ENCODE data around the gene CRTC3.

Gene CRTC3, protein sequence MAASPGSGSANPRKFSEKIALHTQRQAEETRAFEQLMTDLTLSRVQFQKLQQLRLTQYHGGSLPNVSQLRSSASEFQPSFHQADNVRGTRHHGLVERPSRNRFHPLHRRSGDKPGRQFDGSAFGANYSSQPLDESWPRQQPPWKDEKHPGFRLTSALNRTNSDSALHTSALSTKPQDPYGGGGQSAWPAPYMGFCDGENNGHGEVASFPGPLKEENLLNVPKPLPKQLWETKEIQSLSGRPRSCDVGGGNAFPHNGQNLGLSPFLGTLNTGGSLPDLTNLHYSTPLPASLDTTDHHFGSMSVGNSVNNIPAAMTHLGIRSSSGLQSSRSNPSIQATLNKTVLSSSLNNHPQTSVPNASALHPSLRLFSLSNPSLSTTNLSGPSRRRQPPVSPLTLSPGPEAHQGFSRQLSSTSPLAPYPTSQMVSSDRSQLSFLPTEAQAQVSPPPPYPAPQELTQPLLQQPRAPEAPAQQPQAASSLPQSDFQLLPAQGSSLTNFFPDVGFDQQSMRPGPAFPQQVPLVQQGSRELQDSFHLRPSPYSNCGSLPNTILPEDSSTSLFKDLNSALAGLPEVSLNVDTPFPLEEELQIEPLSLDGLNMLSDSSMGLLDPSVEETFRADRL

GRCh38 chr15:90529371-90530249 is at the start of gene CRTC3:
TSS of gene CRTC3 (plus strand) at chr15:90529923. CDS start at chr15:90530072, 149 bp downstream.
- in situ Hi-C loops (cut with MboI; ENCODE audit: low sequenced_read_pairs), result no loop called here

DNA sequence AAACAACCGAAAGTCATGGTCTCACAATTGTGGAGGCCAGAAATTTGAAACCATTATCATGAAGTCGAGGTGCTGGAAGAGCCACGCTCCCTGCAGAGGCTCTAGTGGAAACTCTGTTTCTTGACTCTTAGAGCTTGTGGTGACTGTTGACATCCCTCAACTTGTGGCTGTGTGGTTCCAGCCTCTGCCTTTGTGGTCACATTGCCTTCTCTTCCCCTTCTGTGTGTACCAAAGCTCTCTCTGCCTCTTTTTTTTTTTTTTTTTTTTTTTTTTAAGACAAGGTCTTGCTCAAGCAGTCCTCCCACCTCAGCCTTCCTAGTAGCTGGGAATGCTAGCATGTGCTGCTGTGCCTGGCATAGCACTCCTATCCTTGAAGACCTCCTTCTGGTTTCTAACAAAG is 48.7 kb upstream of the CRTC3 start:
- in situ Hi-C loops (cut with MboI; ENCODE audit: low sequenced_read_pairs), result no loop called here

GRCh38 chr15:90482124-90483011 is 47.4 kb upstream of the CRTC3 start:
- in situ Hi-C loops (cut with MboI; ENCODE audit: low sequenced_read_pairs), result no loop called here

- in situ Hi-C loops (cut with MboI; ENCODE audit: low sequenced_read_pairs), result no loop called here
Observed at GRCh38 chr15:90483012-90483307, 46.8 kb upstream of the CRTC3 start.

- in situ Hi-C loops (cut with MboI; ENCODE audit: low sequenced_read_pairs), result no loop called here
Observed at GRCh38 chr15:90483637-90484036, 46.1 kb upstream of the CRTC3 start.

DNA sequence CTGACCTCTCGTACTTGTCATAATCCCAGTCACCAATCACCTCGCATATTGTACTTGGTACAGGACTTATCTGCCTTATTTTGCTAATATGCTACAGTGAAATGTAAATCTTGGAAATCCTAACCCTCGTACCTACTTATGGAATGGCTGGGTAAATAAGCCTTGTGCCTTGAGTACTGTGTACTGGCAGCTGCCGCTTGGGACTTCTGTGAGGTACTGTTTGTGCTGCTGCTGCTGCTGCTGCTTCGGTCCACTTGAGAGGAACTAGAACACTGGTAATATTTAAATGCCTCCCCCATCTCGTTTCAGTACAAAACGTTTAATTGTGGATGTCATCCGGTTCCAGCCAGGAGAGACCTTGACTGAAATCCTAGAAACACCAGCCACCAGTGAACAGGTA is 42.5 kb upstream of the CRTC3 start:
- in situ Hi-C loops (cut with MboI; ENCODE audit: low sequenced_read_pairs), result no loop called here

GRCh38 chr15:90489514-90489913 is 40.2 kb upstream of the CRTC3 start:
- in situ Hi-C loops (cut with MboI; ENCODE audit: low sequenced_read_pairs), result no loop called here

- in situ Hi-C loops (cut with MboI; ENCODE audit: low sequenced_read_pairs), result no loop called here
Observed at GRCh38 chr15:90489944-90490343, 39.8 kb upstream of the CRTC3 start.

- in situ Hi-C loops (cut with MboI; ENCODE audit: low sequenced_read_pairs), result no loop called here
Observed at GRCh38 chr15:90493647-90494046, 36.1 kb upstream of the CRTC3 start.

GRCh38 chr15:90495067-90495466 is 34.7 kb upstream of the CRTC3 start:
- in situ Hi-C loops (cut with MboI; ENCODE audit: low sequenced_read_pairs), result no loop called here

DNA sequence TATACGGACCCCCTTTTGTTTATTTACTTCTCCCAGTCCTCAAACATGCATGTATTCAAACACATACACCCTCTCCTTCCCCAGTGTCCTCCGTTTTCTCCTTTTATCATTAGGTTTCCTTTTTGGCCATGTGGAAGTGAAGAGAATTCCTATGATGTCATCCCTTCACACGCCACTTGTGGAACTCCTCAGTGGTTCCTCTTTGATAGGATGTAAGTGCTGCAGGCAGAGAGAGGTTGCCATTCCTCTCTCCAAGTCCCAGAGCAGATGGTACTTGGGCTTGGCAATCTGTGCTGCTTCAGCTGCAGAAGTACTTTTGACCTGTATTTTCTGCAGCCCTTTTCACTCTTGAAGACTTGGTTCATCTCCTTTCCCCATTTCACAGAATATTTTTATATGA is 32.9 kb upstream of the CRTC3 start:
- in situ Hi-C loops (cut with MboI; ENCODE audit: low sequenced_read_pairs), result no loop called here

DNA sequence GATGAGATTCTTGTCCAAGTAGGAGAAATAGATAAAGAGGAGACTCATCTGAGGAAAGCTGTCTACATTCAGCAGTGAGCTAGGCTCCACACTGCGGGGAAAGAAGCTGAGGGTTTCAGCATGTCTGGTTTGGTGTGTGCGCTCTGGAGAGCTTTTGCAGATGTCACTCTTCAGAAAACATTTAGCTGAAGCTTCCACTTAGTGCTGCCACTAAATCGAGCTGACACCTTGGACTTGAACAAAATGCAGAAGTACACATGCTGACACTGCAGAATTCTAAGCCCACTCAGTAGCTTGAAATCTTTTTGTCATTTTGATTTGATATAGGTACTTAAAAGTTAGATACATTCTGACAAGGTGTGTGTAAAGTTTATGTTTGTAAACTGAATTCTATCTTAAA is 32.3 kb upstream of the CRTC3 start:
- in situ Hi-C loops (cut with MboI; ENCODE audit: low sequenced_read_pairs), result no loop called here

- in situ Hi-C loops (cut with MboI; ENCODE audit: low sequenced_read_pairs), result no loop called here
Observed at GRCh38 chr15:90497912-90498311, 31.8 kb upstream of the CRTC3 start.

DNA sequence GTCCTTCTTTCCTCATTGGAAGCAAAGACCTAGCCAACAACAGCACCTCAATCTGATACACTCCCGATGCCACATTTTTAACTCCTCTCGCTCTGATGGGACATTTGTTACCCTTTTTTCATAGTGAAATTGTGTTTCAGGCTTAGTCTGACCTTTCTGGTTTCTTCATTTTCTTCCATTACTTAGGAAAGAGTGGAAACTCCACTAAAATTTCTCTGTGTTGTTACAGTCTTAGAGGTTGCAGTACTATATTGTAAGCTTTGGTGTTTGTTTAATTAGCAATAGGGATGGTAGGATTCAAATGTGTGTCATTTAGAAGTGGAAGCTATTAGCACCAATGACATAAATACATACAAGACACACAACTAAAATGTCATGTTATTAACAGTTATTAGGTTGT is 29.6 kb upstream of the CRTC3 start:
- in situ Hi-C loops (cut with MboI; ENCODE audit: low sequenced_read_pairs), result loop anchor here (25.0 kb wide), 1 partner anchor 387 kb away; the partner anchor contains the start of gene FES

GRCh38 chr15:90501898-90502297 is 27.8 kb upstream of the CRTC3 start:
- in situ Hi-C loops (cut with MboI; ENCODE audit: low sequenced_read_pairs), result loop anchor here (25.0 kb wide), 1 partner anchor 385 kb away; the partner anchor contains the start of gene FES

DNA sequence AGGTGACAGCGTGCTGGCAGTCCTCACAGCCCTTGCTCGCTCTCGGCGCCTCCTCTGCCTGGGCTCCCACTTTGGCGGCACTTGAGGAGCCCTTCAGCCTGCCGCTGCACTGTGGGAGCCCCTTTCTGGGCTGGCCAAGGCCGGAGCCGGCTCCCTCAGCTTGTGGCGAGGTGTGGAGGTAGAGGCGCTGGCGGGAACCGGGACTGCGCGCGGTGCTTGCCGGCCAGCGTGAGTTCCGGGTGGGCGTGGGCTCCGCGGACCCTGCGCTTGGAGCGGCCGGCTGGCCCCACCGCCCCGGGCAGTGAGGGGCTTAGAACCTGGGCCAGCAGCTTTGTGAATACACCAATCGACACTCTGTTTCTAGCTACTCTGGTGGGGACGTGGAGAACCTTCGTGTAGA is 18.9 kb upstream of the CRTC3 start:
- in situ Hi-C loops (cut with MboI; ENCODE audit: low sequenced_read_pairs), result loop anchor here (25.0 kb wide), 1 partner anchor 377 kb away; the partner anchor contains the start of gene FES

GRCh38 chr15:90511211-90511618 is 18.5 kb upstream of the CRTC3 start:
- in situ Hi-C loops (cut with MboI; ENCODE audit: low sequenced_read_pairs), result loop anchor here (25.0 kb wide), 1 partner anchor 376 kb away; the partner anchor contains the start of gene FES

- in situ Hi-C loops (cut with MboI; ENCODE audit: low sequenced_read_pairs), result loop anchor here (25.0 kb wide), 1 partner anchor 375 kb away; the partner anchor contains the start of gene FES
Observed at GRCh38 chr15:90512276-90512675, 17.4 kb upstream of the CRTC3 start.

- in situ Hi-C loops (cut with MboI; ENCODE audit: low sequenced_read_pairs), result loop anchor here (25.0 kb wide), 1 partner anchor 374 kb away; the partner anchor contains the start of gene FES
Observed at GRCh38 chr15:90512981-90513380, 16.7 kb upstream of the CRTC3 start.

GRCh38 chr15:90513448-90513847 is 16.3 kb upstream of the CRTC3 start:
- in situ Hi-C loops (cut with MboI; ENCODE audit: low sequenced_read_pairs), result loop anchor here (25.0 kb wide), 1 partner anchor 374 kb away; the partner anchor contains the start of gene FES

All from HL-60/S4 treated with phorbol 12-myristate 13-acetate at 8.2 ng/mL for 4 days and 3 days (cell line).